ENCODE measurements around the gene TLR6.
"Not testable (repeated sequence)": the region's sequence is repeated elsewhere in the genome, so short reads cannot be mapped to it uniquely, and the experiment has no call there.

TLR6 gene

DNA sequence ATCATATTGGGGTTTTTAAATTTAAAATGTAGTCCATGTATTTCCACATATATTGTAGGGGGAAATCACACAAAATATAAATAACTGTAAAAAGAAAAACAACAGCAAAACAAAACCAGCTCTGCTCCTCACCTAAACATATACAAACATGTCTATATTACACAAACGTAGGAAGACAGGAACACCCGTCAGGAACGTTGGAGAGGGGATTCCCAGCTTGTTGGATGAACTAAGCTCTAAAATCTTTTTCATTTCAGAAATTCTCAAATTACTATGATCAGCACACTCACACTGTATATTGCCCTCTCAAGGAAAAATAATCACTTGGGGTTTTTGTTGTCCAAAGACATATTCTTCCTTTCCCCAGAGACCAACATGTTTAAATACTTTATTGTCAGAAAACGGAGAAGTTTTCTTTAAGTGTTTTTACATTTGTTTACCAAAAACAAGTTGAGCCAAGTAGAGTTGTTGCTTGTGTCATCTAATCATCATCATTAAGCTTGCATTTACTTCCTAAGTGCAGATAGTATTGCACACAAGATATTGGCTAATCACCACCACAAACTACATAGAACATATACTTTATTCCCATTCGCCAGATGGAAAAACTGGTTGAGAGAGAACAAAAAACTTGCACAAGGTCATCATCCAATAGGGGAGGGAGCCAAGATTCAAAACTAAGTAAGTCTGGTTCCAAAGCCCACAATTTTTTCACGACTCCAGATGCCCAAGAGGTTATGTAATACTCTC lies 71.4 kb downstream of the TLR6 start:
- no peak for DNase-seq

- no peak for DNase-seq
Observed at GRCh38 chr4:38784141-38784540, 72.5 kb downstream of the TLR6 start.

DNA sequence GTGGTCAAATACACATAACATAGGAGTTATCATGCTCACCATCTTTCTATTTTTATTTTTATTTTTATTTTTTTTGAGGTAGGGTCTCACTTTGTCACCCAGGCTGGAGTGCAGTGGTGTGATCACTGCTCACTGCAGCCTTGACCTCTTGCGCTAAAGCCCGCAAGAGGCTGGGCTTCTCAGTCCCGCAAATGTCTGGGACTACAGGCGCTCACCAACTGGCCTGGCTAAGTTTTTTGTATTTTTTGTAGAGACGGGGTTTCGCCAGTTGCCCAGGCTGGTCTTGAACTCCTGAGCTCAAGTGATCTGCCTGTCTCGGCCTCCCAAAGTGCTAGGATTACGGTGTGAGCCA lies 73.5 kb downstream of the TLR6 start:
- no peak for DNase-seq

- DNase-seq = no peak
Observed at GRCh38 chr4:38782452-38783108, 74.0 kb downstream of the TLR6 start, which contains the start of gene TLR10. TSS of gene TLR10 (minus strand) at chr4:38782990. CDS start at chr4:38775590, 7,400 bp downstream.

DNA sequence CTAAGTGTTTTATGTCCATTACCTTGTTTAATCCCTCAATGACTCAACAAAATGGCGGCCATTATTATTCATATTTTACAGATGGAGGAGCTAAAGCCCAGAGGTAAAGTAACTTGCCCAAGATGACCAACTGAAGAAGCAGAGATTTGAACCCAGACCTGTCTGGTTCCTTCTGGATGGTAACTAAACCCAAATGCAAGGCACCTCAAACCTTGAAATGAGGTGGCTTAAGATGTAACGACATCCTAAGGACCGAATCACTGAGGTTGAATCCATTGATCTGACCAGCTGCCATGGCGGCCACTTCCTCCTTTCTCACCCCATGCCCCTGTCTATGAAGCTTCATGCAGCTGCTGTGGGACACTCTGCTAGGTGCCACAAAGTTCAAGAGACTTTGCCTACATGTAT lies 74.8 kb downstream of the TLR6 start:
- DNase-seq = no peak

- DNase-seq = no peak
Observed at GRCh38 chr4:38780833-38781484, 75.7 kb downstream of the TLR6 start.

- DNase-seq = no peak
Observed at GRCh38 chr4:38779790-38780189, 76.8 kb downstream of the TLR6 start.

DNA sequence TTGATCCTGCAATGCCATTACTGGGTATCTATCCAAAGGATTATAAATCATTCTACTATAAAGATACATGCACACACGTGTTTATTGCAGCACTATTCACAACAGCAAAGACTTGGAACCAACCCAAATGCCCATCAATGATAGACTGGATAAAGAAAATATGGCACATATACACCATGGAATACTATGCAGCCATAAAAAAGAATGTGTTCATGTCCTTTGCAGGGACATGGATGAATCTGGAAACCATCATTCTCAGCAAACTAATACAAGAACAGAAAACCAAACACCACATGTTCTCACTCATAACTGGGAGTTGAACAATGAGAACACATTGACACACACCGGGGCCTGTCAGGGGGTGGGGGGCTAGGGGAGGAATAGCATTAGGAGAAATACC lies 78.7 kb downstream of the TLR6 start:
- not testable (repeated sequence) for DNase-seq

- no peak for DNase-seq
Observed at GRCh38 chr4:38775326-38775725, 81.3 kb downstream of the TLR6 start.

DNA sequence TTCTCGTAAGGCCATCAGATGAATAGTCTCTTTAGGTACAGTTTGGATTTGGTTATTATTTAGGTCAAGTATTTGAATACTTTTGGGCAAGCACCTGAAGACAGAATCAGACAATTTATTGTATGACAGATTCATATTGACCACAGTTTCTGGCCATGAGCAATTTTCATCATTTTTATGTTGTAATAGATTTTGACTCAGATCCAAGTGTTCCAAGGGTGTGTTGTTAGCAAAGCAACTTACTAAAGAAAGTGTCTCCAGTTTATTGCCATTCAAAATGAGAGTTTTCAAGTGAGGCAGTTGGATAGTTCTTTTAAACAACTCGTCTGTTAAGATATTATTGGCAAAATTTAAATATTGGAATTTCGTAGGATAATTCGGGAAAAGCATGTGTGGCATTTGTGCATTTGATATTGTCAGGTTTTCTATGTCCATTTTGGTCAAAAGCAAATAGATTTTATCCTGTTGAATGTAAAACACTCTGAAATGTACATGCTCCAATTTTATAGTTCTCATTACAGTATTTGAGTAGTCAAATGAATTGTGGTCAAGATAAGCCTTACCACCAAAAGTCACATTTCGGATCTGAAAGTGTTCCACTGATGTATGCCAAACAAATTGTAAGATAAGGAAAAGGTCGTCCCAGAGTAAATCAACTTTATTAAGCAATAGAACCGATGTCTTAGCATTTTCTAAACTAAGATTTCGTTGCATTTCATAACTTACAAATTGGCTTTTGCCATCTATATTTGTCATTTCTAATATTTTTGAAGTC lies 82.2 kb downstream of the TLR6 start:
- no peak for DNase-seq

All from HCEC 1CT (cell line).